Measurements from ENCODE around the gene FMR1.

FMR1 gene

GRCh38 chrX:147916375-147916968 is 4.8 kb downstream of the FMR1 start:
- DNase-seq (ENCODE audit: low read depth), result no peak

- DNase-seq (ENCODE audit: low read depth), result no peak
Measured at GRCh38 chrX:147917700-147918695, 6.3 kb downstream of the FMR1 start.

DNA sequence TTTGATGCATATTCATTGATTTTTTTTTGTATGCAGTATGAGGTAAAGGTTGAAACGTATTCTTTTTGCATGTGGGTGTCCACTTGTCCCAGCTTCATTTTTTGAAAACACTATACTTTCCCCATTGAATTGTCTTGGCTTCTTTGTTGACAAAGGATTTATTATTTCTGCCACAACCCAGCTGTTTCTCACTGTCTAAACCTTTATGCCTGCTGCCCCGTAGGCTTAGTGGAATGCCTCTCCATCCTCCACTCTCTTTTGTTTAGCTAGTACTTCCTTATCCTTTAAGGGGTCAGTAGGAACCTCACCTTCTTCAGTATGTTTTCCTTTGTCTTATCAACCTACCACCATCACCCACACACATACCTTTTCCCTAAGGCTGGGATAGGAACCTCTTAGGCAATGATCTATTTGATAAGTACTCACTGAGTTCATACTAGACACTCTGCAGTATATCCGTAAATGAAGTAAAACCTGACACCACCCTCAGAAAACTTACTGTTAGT is 8.5 kb downstream of the FMR1 start:
- DNase-seq (ENCODE audit: low read depth), result no peak

- no peak for DNase-seq (ENCODE audit: low read depth)
Measured at GRCh38 chrX:147923605-147924004, 11.9 kb downstream of the FMR1 start.

GRCh38 chrX:147927256-147927655 is 15.5 kb downstream of the FMR1 start:
- no peak for DNase-seq (ENCODE audit: low read depth)

DNA sequence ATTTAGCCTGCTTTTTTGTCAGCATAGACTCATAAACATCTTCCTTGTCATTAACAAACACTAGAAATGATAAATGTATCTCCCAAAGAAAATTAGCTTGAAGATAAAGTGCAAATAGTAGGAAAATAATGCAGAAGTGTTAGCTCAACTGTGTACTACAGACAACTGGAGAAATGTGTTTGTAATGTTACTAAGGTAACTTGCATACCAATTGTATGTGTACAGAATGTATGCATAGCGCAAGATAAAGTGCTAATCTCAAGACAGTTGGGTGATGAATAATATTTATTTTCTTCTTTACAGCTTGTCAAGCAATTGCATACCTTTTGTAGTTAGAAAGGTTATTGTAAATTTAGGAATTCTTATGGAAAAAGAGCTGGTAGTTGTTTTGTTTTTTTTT is 22.1 kb downstream of the FMR1 start:
- no peak for DNase-seq (ENCODE audit: low read depth)

DNA sequence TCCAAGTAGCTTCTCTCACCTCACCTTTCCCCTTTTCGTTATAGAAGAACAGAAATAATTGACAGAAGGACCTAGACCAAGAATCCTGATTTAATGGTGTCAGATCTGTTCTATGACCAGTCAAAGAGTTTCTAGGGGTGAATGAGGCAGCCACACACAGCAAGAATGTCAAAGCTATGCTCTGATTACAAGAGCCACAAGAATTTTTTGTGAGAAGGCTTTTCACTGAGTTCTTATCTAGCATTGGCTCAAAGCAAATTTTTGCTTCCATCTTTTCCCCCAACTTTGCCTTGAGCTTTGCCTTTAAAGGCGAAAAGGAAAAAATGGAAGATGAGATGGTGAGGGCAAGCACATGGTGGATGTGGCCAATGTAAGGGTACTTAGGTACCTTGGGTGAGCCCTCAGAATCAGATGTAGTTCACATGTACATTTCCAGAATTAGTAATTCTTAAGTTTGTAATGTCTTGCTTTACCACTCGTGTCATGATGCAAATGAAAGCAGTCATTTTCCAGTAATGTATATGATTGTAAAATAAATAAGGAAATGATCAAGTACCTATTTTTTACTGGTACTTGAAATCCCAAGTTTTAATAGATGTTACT is 23.5 kb downstream of the FMR1 start:
- no peak for DNase-seq (ENCODE audit: low read depth)

DNA sequence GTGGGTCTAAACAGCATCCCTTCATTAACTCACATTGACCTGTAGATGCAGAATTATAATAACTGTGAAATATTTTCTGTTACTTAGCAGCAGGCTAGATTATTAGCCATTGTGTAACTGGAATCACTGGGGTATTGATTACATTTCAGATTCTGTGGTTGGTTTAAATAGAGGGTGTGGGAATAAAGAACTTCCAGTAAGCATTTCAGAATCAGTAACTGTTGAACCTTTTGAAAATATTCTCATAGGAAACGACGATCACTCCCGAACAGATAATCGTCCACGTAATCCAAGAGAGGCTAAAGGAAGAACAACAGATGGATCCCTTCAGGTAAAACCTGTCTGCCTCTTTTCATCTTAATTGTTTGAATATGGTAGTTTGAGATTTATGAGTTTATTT is 33.6 kb downstream of the FMR1 start:
- no peak for DNase-seq (ENCODE audit: low read depth)

GRCh38 chrX:147948531-147948930 is 36.8 kb downstream of the FMR1 start:
- no peak for DNase-seq (ENCODE audit: low read depth)

- no peak for DNase-seq (ENCODE audit: low read depth)
Measured at GRCh38 chrX:147950352-147950751, 38.6 kb downstream of the FMR1 start.

- DNase-seq (ENCODE audit: low read depth), result no peak
Measured at GRCh38 chrX:147953976-147954375, 42.3 kb downstream of the FMR1 start.

GRCh38 chrX:147957291-147957690 is 45.6 kb downstream of the FMR1 start:
- no peak for DNase-seq (ENCODE audit: low read depth)

- no peak for DNase-seq (ENCODE audit: low read depth)
Measured at GRCh38 chrX:147958291-147958690, 46.6 kb downstream of the FMR1 start.

DNA sequence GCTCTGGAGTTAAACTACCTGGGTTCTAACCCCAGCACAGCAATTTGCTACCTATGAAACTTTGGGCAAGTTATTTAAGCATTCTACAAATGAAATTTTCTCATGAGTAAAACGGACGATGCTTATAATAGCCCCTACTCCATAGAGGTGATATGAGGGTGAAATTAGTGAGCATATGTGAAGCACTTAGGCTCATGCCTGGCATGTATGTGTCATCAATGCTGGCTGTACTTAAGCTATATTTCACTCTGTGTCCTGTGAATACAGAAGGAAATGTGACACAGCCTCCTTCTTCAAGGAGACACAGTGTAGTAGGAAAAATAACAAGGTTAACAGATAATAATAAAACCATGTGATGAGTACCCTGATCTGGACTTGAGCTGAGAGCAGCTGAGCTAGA is 49.0 kb downstream of the FMR1 start:
- DNase-seq (ENCODE audit: low read depth), result no peak

- no peak for DNase-seq (ENCODE audit: low read depth)
Measured at GRCh38 chrX:147962476-147962875, 50.8 kb downstream of the FMR1 start.

DNA sequence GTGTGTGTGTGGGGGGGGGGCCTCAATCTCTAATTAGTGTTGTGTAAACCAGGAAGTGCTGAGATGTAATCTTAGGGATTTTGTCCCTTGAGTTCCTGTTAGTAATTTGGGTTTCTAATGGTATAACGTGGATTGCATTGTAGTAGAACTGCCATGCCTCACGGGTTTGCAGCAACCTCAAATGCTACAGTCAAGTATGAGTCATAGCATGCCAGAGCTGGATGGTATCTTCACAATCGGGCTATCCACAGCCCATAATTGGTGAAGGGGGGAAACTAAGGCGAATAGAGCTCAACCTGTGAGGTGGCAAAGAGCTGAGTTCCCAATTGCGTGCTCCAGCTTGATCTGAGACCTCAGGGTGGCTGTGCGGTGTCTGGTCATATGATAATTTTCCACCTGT is 67.2 kb downstream of the FMR1 start:
- no peak for DNase-seq (ENCODE audit: low read depth)

- no peak for DNase-seq (ENCODE audit: low read depth)
Measured at GRCh38 chrX:147981038-147981752, 69.5 kb downstream of the FMR1 start, which contains the start of gene FMR1NB. FMR1NB (plus strand) TSS chrX:147981337; CDS start chrX:147981403, 66 bp downstream.
